GM12878 (cell line): ENCODE data around the gene P2RX7. TPM values are rescaled to one million over a fixed set of nuclear protein-coding genes. Genes with fewer than 3 reads are reported as not detected.

Source experiments
- ATAC-seq: fragments of 200-7000 bp; cut with Tn5 transposase; 3 replicates; pipeline ENCODE4 v1.9.1; 2020; ENCODE audit warnings: mild to moderate bottlenecking, moderate library complexity
- BruUV-seq: library from RNA; stranded (reverse); fragments of 400-500 nt; replicated peaks from 2 replicates; lab custom pipeline; 2021; lab: Mats Ljungman, UMichigan
- CTCF ChIA-PET: fragments of 300-600 bp; sonication (Branson Sonifier 250); formaldehyde crosslinking; extraction: SDS; loops from one replicate; lab custom pipeline; 2021; ENCODE audit warnings: inconsistent platforms; lab: Yijun Ruan, JAX
- POLR2A ChIA-PET: fragments of 350-600 bp; formaldehyde crosslinking; extraction: SDS; loops from one replicate; lab custom pipeline; 2021; ENCODE audit warnings: inconsistent platforms; lab: Charles Lee
- RAD21 ChIA-PET: fragments of 300-600 bp; sonication (Branson Sonifier 250); formaldehyde crosslinking; loops from one replicate; lab custom pipeline; 2023; ENCODE audit warnings: antibody characterized with exemption; ENCODE audit not compliant: unreplicated experiment; lab: Charles Lee
- SMC1A ChIA-PET: fragments of 300-600 bp; sonication (Branson Sonifier 250); formaldehyde crosslinking; loops from one replicate; lab custom pipeline; 2023; ENCODE audit not compliant: unreplicated experiment, uncharacterized antibody; lab: Charles Lee
- DNase-seq: peaks from one replicate; pipeline ENCODE4 v3.0.0-alpha.2; 2011; ENCODE audit warnings: low read depth, low spot score
- FAIRE-seq: peaks from 3 replicates; lab custom pipeline; 2011; peaks lifted over from hg19 to GRCh38; lab: Jason Lieb, UNC
- H2AFZ ChIP-seq: 2 replicates; pipeline ENCODE4 v1.6.0; 2011; ENCODE audit warnings: low read depth, low read length, control low read depth; ENCODE audit not compliant: control insufficient read depth
- H3K27ac ChIP-seq: 2 replicates; pipeline ENCODE4 v1.5.1; 2011; ENCODE audit warnings: control low read depth; ENCODE audit not compliant: control insufficient read depth, insufficient read depth
- H3K27me3 ChIP-seq, 2 experiments: replicated peaks in 1 of 2; 2 replicates each; pipeline versions ENCODE4 v1.6.0 to v1.6.1; 2011; ENCODE audit warnings: low read length in 1 of 2; ENCODE audit not compliant: control insufficient read depth in 2 of 2, insufficient read depth in 2 of 2
- H3K36me3 ChIP-seq, 2 experiments: 2 replicates each; pipeline ENCODE4 v1.5.1; 2011; ENCODE audit warnings: low read length in 1 of 2; ENCODE audit not compliant: control insufficient read depth in 2 of 2, insufficient read depth in 2 of 2
- H3K4me1 ChIP-seq: 2 replicates; pipeline ENCODE4 v1.6.1; 2011; ENCODE audit warnings: mild to moderate bottlenecking, low read length, moderate library complexity, mixed read lengths; ENCODE audit not compliant: control insufficient read depth, insufficient read depth
- H3K4me2 ChIP-seq: 2 replicates; pipeline ENCODE4 v1.6.0; 2011; ENCODE audit warnings: control low read depth; ENCODE audit not compliant: control insufficient read depth, insufficient read depth
- H3K4me3 ChIP-seq: fragments of 200-600 bp; sonication (generic); 2 replicates; pipeline ENCODE4 v1.5.1; 2016
- H3K79me2 ChIP-seq: 2 replicates; pipeline ENCODE4 v1.6.0; 2011; ENCODE audit warnings: low read length; ENCODE audit not compliant: control insufficient read depth, insufficient read depth
- H3K9ac ChIP-seq: 2 replicates; pipeline ENCODE4 v1.8.0; 2011; ENCODE audit warnings: low read length, control low read depth, mixed read lengths; ENCODE audit not compliant: control insufficient read depth, insufficient read depth
- H3K9me3 ChIP-seq: replicated peaks from 3 replicates; pipeline ENCODE4 v1.5.1; 2011; ENCODE audit warnings: mild to moderate bottlenecking, low read length; ENCODE audit not compliant: control insufficient read depth, insufficient read depth
- H4K20me1 ChIP-seq: 2 replicates; pipeline ENCODE4 v1.6.0; 2011; ENCODE audit not compliant: control insufficient read depth, insufficient read depth
- KLF5 ChIP-seq: fragments of 450-650 bp; IDR thresholded peaks from 2 replicates; pipeline ENCODE4 v1.6.1; 2014; ENCODE audit warnings: mild to moderate bottlenecking; ENCODE audit not compliant: partially characterized antibody
- RBBP5 ChIP-seq: fragments of 200-600 bp; sonication (generic); conservative IDR thresholded peaks from 2 replicates; pipeline ENCODE4 v1.6.1; 2016
- SMARCA5 ChIP-seq: fragments of 450-650 bp; IDR thresholded peaks from 2 replicates; pipeline ENCODE4 v1.6.1; 2017; ENCODE audit warnings: mild to moderate bottlenecking
- WGBS: methylation state at CpG from one replicate; pipeline ENCODE4 v1.1.6; 2016; ENCODE audit warnings: low lambda C conversion rate; ENCODE audit not compliant: insufficient replicate concordance, insufficient coverage; ENCODE audit errors: missing lambda C conversion rate; 5-methylcytosine and 5-hydroxymethylcytosine counted together
- in situ Hi-C: fragments of 300-500 bp; cut with MboI; formaldehyde crosslinking; loops from 9 replicates; pipeline ENCODE4 v1.14.3; 2018; ENCODE audit warnings: mixed read lengths
- intact Hi-C: fragments of 100-400 bp; cut with micrococcal nuclease; formaldehyde crosslinking; loops from one replicate; pipeline ENCODE4 v1.14.2; 2022; ENCODE audit not compliant: unreplicated experiment
- polyA plus RNA-seq, 11 experiments: library from polyadenylated mRNA; depleted of rRNA in 4 of 11; unstranded in 6 of 11; stranded (reverse) in 5 of 11; fragments of >200 nt; fragmentation: Nextera tagmentation in 4 of 11; fragmentation: Illumina TruSeq in 1 of 11; extraction: Ambion mirVana in 4 of 11; extraction: Trizol in 1 of 11; gene quantifications; 1 replicate in 1 of 11; 2 replicates in 10 of 11; pipeline versions ENCODE4 v1.2.1 to v1.2.3, GENCODE V29; 2011 to 2016; ENCODE audit warnings: inconsistent platforms in 2 of 11, missing spikeins in 2 of 11, low read depth in 1 of 11
- total RNA-seq, 4 experiments: library from RNA; depleted of rRNA in 3 of 4; stranded (reverse); fragments of >200 nt in 3 of 4; fragmentation: Illumina TruSeq in 1 of 4; extraction: Trizol in 1 of 4; gene quantifications; 2 replicates each; pipeline versions ENCODE4 v1.2.1 to v1.2.3, GENCODE V29; 2013 to 2021

The P2RX7 gene
- total and polyA plus RNA-seq, 10 of the 15 experiments (the other 5 are each of a cell fraction or from before 2014, with no cell fraction given), result 0.74 to 2.6 (median 1.5) TPM

DNA sequence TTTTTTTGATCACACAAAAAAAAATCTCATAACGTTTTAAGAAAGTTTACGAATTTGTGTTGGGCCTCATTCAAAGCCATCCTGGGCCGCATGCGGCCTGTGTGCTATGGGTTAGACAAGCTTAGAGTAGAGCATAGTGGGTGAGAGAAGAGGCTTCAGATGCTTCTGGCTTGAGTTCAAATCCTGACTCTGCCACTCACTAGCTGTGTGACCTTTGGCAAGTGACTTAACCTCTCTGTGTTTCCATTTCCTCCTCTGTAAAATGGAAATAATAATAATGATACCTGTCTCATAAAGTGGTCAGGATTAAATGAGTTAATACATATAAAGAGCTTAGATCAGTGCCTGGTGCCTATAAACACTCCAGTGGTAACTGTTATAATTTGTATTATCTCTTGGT lies 83.4 kb downstream of the P2RX7 start:
- no peaks in the 10 kb centered on the region for H3K9me3 ChIP-seq
- DNase-seq, result no peak
- ChIA-PET POLR2A (interaction anchor here (0.5 to 1.0 kb wide), 3 partner anchors 56 to 311 kb away, joined by 3 read pairs; no protein-coding TSS in a partner anchor), CTCF (interaction anchor here (1.0 to 2.4 kb wide), 3 partner anchors 15 to 83 kb away, joined by 4 to 7 read pairs (median 6); partner anchors contain the start of gene P2RX7), SMC1A (interaction anchor here (1.2 to 1.7 kb wide), 3 partner anchors 11 to 79 kb away, joined by 4 to 6 read pairs (median 4); no protein-coding TSS in a partner anchor), RAD21 (interaction anchor here (1.0 to 1.9 kb wide), 4 partner anchors 11 to 156 kb away, joined by 3 to 4 read pairs (median 4); partner anchors contain the start of gene P2RX7)
- H3K4me1 ChIP-seq, result peaks cover 9% of the 10 kb centered on the region
- no peak for FAIRE-seq
- H3K4me2 ChIP-seq, result no peak overlapping the region
- BruUV-seq, result no TSS peak
- H3K27me3 ChIP-seq, result no peaks in the 10 kb centered on the region
- H3K36me3 ChIP-seq, result no peaks in the 10 kb centered on the region; a peak in 1 of 4 replicates
- no peak overlapping the region for H2AFZ ChIP-seq
- H3K27ac ChIP-seq, result no peak overlapping the region
- peaks cover 3% of the 10 kb centered on the region for H3K79me2 ChIP-seq
- ATAC-seq, result no peak
- no peak overlapping the region for H3K9ac ChIP-seq
- TF ChIP-seq KLF5 (no peak), SMARCA5 (peak; percentile 61; the same call in 1 of the 2 replicates)
- no peaks in the 10 kb centered on the region for H4K20me1 ChIP-seq
- 83% methylated on average over 4 of the region's 4 CpGs for WGBS
- no peak overlapping the region for H3K4me3 ChIP-seq
- in situ Hi-C loops, result no loop called here
- intact Hi-C loops, result no loop called here

DNA sequence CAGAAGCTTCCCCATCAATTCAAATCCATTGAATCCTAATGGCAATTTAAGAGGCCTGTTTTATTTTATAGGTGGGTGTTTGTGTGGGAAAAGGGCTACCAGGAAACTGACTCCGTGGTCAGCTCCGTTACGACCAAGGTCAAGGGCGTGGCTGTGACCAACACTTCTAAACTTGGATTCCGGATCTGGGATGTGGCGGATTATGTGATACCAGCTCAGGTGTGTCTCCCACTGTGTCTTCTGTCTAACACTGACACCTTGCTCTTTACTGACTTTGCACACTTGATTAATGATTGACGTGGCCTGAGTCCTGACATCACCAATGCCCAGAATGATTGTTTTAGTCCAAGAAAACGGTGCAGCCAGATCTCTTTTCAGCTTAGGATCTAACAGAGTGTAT lies 84.4 kb downstream of the P2RX7 start:
- no peaks in the 10 kb centered on the region for H4K20me1 ChIP-seq

More for the DNA sequence above, 84.4 kb downstream of the P2RX7 start:
- no peak for ATAC-seq
- SMC1A ChIA-PET, result interaction anchor here (0.9 to 1.3 kb wide), 2 partner anchors 14 to 40 kb away, joined by 3 read pairs; no protein-coding TSS in a partner anchor
- WGBS, result 92% methylated on average over 8 of the region's 8 CpGs
- Histone ChIP-seq H3K4me2 (no peak overlapping the region), H3K9ac (no peak overlapping the region), H3K27me3 (no peaks in the 10 kb centered on the region), H3K79me2 (no peaks in the 10 kb centered on the region; the same call in 1 of the 2 replicates), H3K36me3 (peaks cover 0 to 2% of the 10 kb centered on the region in 2 experiments; a peak in 3 of 4 replicates), H2AFZ (no peak overlapping the region)
- CTCF ChIA-PET, result interaction anchor here (2.4 kb wide), 1 partner anchor 14 kb away, joined by 7 read pairs; no protein-coding TSS in a partner anchor
- FAIRE-seq, result no peak
- POLR2A ChIA-PET, result no interaction called here
- no peak for TF ChIP-seq RBBP5
- TF ChIP-seq, all 136 proteins: peak for 0
- no peak overlapping the region for H3K27ac ChIP-seq
- RAD21 ChIA-PET, result interaction anchor here (0.6 to 1.9 kb wide), 2 partner anchors 120 to 157 kb away, joined by 4 to 5 read pairs; no protein-coding TSS in a partner anchor
- peaks cover 7% of the 10 kb centered on the region for H3K4me1 ChIP-seq
- in situ Hi-C loops, result no loop called here
- no peak for DNase-seq
- intact Hi-C loops, result no loop called here
- no peaks in the 10 kb centered on the region for H3K9me3 ChIP-seq
- H3K4me3 ChIP-seq, result no peak overlapping the region
- BruUV-seq, result no TSS peak
